HEK293T (cell line): ENCODE data around the gene SUPT5H.

Experiments
- CTCF ChIA-PET: fragments of 350-600 bp; formaldehyde crosslinking; extraction: SDS; loops from one replicate; lab custom pipeline; 2021; ENCODE audit warnings: antibody characterized with exemption, inconsistent platforms; lab: Yijun Ruan, JAX
- POLR2A ChIA-PET: fragments of 350-600 bp; formaldehyde crosslinking; extraction: SDS; loops from one replicate; lab custom pipeline; 2020; ENCODE audit warnings: antibody characterized with exemption, inconsistent platforms; lab: Yijun Ruan, JAX
- DNase-seq: peaks from one replicate; pipeline ENCODE4 v3.0.0; 2012; ENCODE audit warnings: mixed read lengths; ENCODE audit errors: extremely low spot score
- ARNT ChIP-seq: fragments of 450-650 bp; IDR thresholded peaks from 2 replicates; pipeline ENCODE4 v1.6.1; 2017; ENCODE audit warnings: mild to moderate bottlenecking
- BHLHE40 ChIP-seq: fragments of 450-650 bp; IDR thresholded peaks from 2 replicates; pipeline ENCODE4 v1.6.1; 2016; ENCODE audit warnings: mild to moderate bottlenecking, moderate library complexity, borderline replicate concordance
- CTBP1 ChIP-seq: fragments of 450-650 bp; IDR thresholded peaks from 2 replicates; pipeline ENCODE4 v1.6.1; 2016; ENCODE audit warnings: borderline replicate concordance
- ELF4 ChIP-seq: fragments of 450-650 bp; IDR thresholded peaks from 2 replicates; pipeline ENCODE4 v1.6.1; 2017; ENCODE audit warnings: antibody characterized with exemption
- FOXA1 ChIP-seq: fragments of 450-650 bp; IDR thresholded peaks from 2 replicates; pipeline ENCODE4 v1.6.1; 2016; ENCODE audit warnings: mild to moderate bottlenecking
- FOXK2 ChIP-seq: fragments of 450-650 bp; IDR thresholded peaks from 2 replicates; pipeline ENCODE4 v1.6.1; 2016; ENCODE audit warnings: mild to moderate bottlenecking
- FOXM1 ChIP-seq: fragments of 450-650 bp; IDR thresholded peaks from 2 replicates; pipeline ENCODE4 v1.6.1; 2017; ENCODE audit warnings: mild to moderate bottlenecking, borderline replicate concordance
- HDGF ChIP-seq: fragments of 450-650 bp; IDR thresholded peaks from 2 replicates; pipeline ENCODE4 v1.6.1; 2017; ENCODE audit warnings: antibody characterized with exemption, borderline replicate concordance
- L3MBTL2 ChIP-seq: fragments of 450-650 bp; conservative IDR thresholded peaks from 2 replicates; pipeline ENCODE4 v1.6.1; 2016; ENCODE audit warnings: mild to moderate bottlenecking
- LEF1 ChIP-seq: fragments of 450-650 bp; IDR thresholded peaks from 2 replicates; pipeline ENCODE4 v1.6.1; 2017; ENCODE audit warnings: mild to moderate bottlenecking, borderline replicate concordance
- NFRKB ChIP-seq: fragments of 450-650 bp; IDR thresholded peaks from 2 replicates; pipeline ENCODE4 v1.6.1; 2016; ENCODE audit warnings: mild to moderate bottlenecking, moderate library complexity
- PKNOX1 ChIP-seq: fragments of 450-650 bp; IDR thresholded peaks from 2 replicates; pipeline ENCODE4 v1.6.1; 2016
- SP1 ChIP-seq: fragments of 450-650 bp; IDR thresholded peaks from 2 replicates; pipeline ENCODE4 v1.6.1; 2017
- SUZ12 ChIP-seq: fragments of 450-650 bp; IDR thresholded peaks from 2 replicates; pipeline ENCODE4 v1.6.1; 2016; ENCODE audit warnings: mild to moderate bottlenecking
- TARDBP ChIP-seq: fragments of 450-650 bp; IDR thresholded peaks from 2 replicates; pipeline ENCODE4 v1.6.1; 2016
- ZNF384 ChIP-seq: fragments of 450-650 bp; IDR thresholded peaks from 2 replicates; pipeline ENCODE4 v1.6.1; 2016

Gene SUPT5H

GRCh38 chr19:39489756-39490155, 44.4 kb downstream of the SUPT5H start:
- ChIA-PET CTCF (no interaction called here), POLR2A (interaction anchor here (0.6 to 1.2 kb wide), 2 partner anchors 9 to 1498 kb away, joined by 3 to 5 read pairs; partner anchors contain the start of gene TIMM50)
- TF ChIP-seq ELF4 = no peak
- no peak for TF ChIP-seq ZNF384
- TF ChIP-seq SP1 = no peak
- TF ChIP-seq ARNT = no peak
- no peak for TF ChIP-seq FOXA1
- no peak for TF ChIP-seq NFRKB
- no peak for TF ChIP-seq BHLHE40
- TF ChIP-seq FOXM1 = no peak
- no peak for TF ChIP-seq PKNOX1
- TF ChIP-seq LEF1 = no peak
- TF ChIP-seq FOXK2 = no peak
- no peak for TF ChIP-seq L3MBTL2
- TF ChIP-seq TARDBP = no peak
- no peak for TF ChIP-seq CTBP1
- TF ChIP-seq HDGF = no peak
- no peak for TF ChIP-seq SUZ12
- no peak for DNase-seq

GRCh38 chr19:39492225-39492624, 46.8 kb downstream of the SUPT5H start:
- TF ChIP-seq PKNOX1 (no peak), TARDBP (no peak), NFRKB (no peak), SUZ12 (no peak), ELF4 (no peak), FOXM1 (no peak), BHLHE40 (no peak), HDGF (no peak), ZNF384 (no peak), LEF1 (no peak), FOXA1 (no peak), FOXK2 (no peak), SP1 (no peak), ARNT (no peak), CTBP1 (no peak), L3MBTL2 (no peak)
- POLR2A ChIA-PET = interaction anchor here (1.7 kb wide), 2 partner anchors 12 to 56 kb away, joined by 4 read pairs; partner anchors contain the start of genes RPS16 and TIMM50
- CTCF ChIA-PET = no interaction called here
- DNase-seq = no peak

GRCh38 chr19:39492788-39493187, 47.4 kb downstream of the SUPT5H start:
- ChIA-PET POLR2A (interaction anchor here (1.7 kb wide), 2 partner anchors 12 to 57 kb away, joined by 4 read pairs; partner anchors contain the start of genes RPS16 and TIMM50), CTCF (no interaction called here)
- TF ChIP-seq ARNT (no peak), PKNOX1 (no peak), ZNF384 (no peak), SUZ12 (no peak), L3MBTL2 (no peak), CTBP1 (no peak), SP1 (no peak), HDGF (no peak), FOXM1 (no peak), LEF1 (no peak), ELF4 (no peak), FOXK2 (no peak), NFRKB (no peak), BHLHE40 (no peak), TARDBP (no peak), FOXA1 (no peak)

GRCh38 chr19:39494661-39495060, 49.3 kb downstream of the SUPT5H start:
- TF ChIP-seq FOXM1 = no peak
- CTCF ChIA-PET = no interaction called here
- POLR2A ChIA-PET = interaction anchor here (1.2 to 1.3 kb wide), 2 partner anchors 14 to 59 kb away, joined by 3 read pairs; partner anchors contain the start of genes RPS16 and TIMM50
- no peak for DNase-seq

More at GRCh38 chr19:39492788-39493187, 47.4 kb downstream of the SUPT5H start:
- DNase-seq = no peak

GRCh38 chr19:39496063-39496462, 50.7 kb downstream of the SUPT5H start:
- TF ChIP-seq NFRKB = no peak
- TF ChIP-seq LEF1 = no peak
- no peak for TF ChIP-seq PKNOX1
- TF ChIP-seq CTBP1 = no peak
- no peak for TF ChIP-seq L3MBTL2
- no peak for TF ChIP-seq ARNT
- no peak for TF ChIP-seq FOXA1
- no peak for TF ChIP-seq ZNF384
- no peak for TF ChIP-seq BHLHE40
- TF ChIP-seq ELF4 = no peak
- TF ChIP-seq FOXM1 = no peak
- TF ChIP-seq SP1 = no peak
- no peak for TF ChIP-seq SUZ12
- DNase-seq = no peak
- CTCF ChIA-PET = no interaction called here
- POLR2A ChIA-PET = interaction anchor here (1.2 to 4.8 kb wide), 2 partner anchors 16 to 60 kb away, joined by 5 to 34 read pairs; partner anchors contain the start of genes RPS16 and TIMM50
